GM12873 (cell line): ENCODE data around the gene USP20.

Experiments used
- CTCF ChIP-seq: IDR thresholded peaks from 2 replicates; pipeline ENCODE4 v1.5.1; 2012; ENCODE audit warnings: low read depth, mild to moderate bottlenecking, moderate library complexity, low read length, control low read depth; ENCODE audit not compliant: insufficient read depth; ENCODE audit errors: missing control alignments

The USP20 gene

DNA sequence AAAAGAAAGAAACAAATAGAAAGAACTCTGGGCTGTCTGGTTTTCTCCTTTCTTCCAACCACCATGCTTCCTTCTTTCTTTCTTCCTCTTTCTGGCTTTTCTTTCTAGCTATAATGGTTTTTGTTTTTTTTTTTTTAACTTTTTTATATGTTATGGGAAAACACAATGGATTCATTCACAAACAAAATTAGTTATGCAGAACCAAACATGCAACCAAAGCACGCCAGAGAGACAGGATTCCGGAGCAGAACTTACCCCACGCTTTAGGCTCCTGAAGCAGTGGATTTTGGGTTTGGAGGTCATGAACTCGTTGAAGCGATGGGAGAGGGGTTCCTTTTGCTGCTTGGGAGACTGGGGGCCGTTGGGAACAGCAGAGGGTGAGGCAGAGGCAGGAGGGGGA lies 88.3 kb downstream of the USP20 start:
- TF ChIP-seq CTCF, result no peak

DNA sequence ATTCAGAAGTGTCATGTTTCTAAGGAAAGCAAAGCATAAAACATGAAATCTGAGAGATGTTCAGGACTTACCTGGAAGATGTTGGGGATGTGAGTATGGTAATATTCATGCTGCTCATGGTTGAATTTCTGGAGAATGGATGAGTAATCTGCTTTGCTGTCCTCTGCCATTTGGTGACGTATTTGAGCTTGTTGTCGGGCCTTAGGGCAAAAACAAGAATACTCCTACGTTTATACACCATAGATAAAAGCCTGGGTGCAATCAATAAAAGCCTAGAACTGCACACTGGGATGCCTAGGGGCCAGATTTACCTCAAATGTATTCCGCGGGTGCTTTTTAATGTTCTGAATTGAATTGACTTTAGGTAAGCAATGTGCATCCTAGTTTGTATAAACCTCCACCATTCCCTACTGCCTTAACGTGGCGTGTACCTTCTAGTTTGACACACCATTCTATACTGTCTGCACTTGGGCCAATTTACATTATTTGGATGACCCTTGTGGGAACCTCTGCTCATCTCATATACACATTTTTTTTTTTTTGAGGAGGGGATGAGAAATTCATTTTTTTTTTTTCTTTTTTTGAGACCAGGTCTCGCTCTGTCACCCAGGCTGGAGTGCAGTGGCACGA lies 94.4 kb downstream of the USP20 start:
- TF ChIP-seq CTCF, result no peak

- no peak for TF ChIP-seq CTCF
Observed at GRCh38 chr9:129930743-129931142, 95.5 kb downstream of the USP20 start.
